Measurements from ENCODE around the gene CEP162.
"Not testable (repeated sequence)": the region's sequence is repeated elsewhere in the genome, so short reads cannot be mapped to it uniquely, and the experiment has no call there.

CEP162 gene, protein sequence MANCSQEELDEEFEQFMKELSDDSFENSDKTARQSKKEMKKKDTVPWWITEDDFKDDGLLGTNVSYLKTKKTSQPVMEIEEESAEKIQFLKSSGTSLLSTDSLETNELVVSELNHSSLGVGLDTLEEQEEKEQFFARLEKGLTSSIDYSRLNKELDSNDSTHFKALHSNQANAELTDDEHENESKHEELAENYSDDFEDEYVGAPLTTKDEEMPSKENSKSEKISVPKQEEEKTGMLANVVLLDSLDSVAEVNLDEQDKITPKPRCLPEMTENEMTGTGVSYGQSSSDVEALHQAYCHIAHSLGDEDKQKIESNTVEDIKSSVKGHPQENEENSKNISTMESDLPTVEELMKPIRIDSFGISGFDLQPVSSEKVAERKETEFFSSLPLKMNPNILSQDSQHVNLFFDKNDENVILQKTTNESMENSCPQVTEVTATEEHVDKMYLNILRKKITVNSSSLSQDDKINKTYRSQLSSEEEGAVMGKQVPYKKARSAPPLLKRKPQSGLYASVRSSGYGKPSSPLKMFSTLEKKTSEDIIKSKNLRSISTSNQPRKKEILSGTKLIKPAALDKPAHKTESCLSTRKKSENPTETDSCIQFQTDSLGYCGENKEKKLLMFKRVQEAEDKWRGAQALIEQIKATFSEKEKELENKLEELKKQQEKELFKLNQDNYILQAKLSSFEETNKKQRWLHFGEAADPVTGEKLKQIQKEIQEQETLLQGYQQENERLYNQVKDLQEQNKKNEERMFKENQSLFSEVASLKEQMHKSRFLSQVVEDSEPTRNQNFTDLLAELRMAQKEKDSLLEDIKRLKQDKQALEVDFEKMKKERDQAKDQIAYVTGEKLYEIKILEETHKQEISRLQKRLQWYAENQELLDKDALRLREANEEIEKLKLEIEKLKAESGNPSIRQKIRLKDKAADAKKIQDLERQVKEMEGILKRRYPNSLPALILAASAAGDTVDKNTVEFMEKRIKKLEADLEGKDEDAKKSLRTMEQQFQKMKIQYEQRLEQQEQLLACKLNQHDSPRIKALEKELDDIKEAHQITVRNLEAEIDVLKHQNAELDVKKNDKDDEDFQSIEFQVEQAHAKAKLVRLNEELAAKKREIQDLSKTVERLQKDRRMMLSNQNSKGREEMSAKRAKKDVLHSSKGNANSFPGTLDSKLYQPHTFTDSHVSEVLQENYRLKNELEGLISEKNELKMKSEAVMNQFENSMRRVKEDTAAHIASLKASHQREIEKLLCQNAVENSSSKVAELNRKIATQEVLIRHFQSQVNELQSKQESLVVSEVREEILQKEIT (N-terminal part only)

DNA sequence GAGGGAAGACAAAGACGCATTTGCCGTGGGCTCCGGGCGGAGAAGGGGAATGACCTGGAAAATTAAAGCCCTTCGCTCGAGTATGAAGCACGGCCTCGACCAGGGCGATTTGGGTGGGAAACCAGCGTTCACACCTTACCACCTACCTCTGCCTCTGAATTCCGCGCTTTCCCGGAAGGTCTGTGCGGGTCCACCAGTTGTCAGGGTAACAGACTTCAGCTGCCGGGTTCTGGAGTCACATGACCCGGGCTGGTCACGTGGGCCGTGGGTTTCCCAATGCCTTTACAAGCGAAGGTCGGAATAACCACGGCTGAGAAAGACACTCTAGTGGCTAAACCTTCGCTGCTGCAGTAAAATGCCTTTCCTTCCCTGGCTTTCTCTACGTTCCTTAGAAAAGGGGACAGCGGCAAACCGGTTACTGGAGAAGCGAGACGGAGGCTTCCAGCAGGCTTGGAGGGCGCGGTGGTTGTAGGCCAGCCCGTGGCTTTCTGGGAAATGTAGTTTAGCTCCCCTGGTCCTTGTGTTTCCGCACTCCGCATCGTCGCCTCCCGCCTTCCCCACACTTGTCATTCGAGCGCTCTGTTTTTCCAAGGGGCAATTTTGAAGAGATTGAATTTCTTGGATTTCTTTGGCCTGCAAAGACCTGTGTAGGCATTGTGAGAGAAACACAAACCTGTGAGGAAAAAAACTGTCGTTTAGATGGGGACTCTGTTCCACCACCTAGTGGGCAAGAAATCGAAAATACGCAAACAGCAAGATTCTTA lies at the start of gene CEP162:
TSS of gene CEP162 (minus strand) at position 210 of the 764 bp plus-strand sequence. CDS start 1,250 bp downstream, outside the sequence.
- peak; percentile 84 for DNase-seq (ENCODE audit: low spot score)

DNA sequence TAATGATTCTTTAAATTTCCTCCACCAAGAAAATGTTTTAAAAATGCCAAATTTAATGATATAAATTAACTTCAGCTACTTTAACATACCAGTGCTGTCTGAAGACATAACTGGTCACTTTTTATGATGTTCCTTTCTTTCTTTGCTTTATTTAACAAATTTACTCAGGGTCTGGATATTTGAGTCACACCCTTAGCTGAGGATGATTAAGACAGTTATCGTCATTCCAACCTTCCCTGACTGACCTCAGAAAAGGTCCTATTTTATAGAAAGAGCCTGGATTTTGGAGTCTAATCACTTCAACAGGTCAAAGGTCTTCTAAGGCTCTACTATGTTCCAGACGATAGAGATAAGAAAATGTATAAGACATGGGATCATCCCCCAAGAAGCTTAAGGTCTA lies 47.4 kb upstream of the CEP162 start:
- DNase-seq (ENCODE audit: low spot score), result no peak

DNA sequence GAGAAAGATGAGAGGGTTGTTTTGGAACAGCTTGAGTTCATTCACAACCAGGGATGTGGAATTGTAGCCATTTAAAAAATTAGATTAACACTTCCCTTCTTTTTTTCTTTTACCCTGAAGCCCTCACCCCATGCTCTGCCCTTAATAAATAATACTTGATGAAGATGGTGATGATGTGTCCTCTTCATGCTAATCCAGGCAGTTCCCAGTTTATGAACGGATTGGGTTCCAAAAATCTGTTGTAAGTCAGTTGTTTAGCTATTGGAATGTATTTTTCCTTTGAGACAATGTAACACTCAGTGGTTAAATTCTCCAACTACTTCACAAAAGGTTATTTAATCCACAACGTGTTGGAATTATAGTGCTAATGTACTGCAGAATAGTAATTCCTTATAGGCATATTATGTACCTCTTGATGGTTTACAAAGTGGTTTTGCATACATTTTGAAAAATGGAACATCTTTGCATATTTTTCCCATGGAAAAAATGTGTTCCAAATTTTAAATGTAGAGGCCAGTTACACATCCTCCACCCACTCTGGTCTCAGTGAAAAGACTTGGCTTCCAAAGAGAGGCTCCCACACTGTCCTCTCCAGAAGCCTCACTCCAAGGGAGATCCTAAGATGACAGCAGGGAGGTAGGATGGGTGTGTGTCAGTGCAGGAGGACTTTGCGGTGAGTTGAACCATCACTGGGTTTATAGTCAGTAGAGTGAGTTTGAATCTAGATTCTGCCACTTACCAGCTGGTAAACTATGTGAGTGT lies 45.8 kb upstream of the CEP162 start:
- DNase-seq (ENCODE audit: low spot score), result no peak

DNA sequence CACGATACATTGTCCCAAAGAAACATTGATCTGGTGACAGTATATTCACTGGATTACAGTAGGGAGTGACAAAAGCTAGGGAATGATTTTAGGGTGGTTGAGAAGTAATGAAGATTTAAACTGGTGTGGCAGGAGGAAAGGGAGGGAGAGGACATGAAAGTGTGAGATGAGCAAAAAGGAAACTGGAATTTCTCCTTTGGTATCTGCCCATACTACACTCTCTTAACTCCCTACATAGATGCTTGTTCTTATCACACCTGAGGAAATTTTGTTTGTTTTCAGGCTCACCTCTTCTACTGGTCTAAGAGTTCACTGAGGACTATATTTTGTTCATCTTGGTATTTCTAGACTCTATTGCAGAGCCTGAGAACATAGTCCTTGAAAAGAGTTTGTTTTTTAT lies 44.9 kb upstream of the CEP162 start:
- no peak for DNase-seq (ENCODE audit: low spot score)

DNA sequence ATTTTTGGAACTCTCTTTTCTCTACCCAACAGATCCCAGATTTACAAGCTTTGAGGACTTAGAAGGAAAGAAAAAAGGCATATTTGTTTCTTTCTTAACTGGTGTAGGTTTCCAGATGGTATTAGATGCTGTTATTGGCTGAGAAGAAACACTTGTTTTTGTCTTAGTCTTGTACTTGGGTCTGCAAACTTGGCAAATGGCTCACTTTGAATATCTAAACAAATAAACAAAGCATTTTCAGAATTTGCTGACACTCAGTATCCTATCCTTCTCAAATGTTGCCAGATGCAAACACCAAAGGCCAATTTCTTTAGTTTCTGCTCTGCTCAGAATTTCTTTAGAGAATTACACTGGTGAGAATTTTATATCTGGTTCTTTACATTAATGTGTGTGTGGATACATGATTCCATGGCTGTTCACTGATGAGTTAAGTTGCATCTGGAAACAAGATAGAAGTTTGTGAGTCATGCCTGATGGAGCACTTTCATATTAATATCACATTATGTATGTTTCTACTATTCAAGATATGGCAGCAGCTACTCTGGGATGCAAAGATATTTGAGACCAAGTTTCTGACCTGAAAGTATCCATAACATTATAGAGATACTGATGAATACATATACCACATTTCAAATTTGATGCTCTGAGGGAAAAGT lies 43.7 kb upstream of the CEP162 start:
- DNase-seq (ENCODE audit: low spot score), result no peak

DNA sequence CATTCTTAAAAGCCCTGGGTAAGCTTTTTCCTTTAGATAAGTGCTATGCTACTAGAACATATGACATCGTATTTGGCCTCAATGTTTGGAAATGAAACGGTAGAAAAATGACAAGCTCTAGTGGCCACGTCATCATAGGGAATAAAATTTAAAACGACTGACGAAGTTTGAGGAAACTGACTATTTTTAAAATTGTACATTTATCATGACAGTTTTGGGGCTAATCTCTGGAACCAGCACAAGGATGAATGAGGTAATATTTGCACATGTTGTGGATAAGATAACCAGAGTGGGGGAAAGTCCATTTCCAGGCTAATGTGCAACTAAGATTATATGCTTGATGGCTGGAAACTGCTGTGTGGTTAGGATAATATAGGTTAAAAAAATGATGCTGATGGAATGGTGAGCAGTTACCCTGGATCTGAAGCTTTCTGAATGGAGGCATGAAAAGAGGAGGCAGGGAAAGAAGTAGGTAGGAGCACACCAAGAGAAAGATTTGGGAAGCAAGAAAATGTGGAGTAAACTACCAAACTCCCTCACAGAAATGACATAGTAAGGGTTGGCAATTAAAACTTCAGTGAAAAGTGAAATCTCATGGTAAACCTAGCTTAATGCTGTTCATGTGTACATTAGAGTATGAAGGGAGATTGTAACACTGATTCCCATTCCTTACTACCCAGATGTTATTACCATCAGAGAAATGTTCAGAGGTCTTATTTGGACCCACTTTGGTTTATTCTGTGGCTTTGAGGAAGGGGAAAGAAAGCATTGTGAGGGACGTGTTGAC lies 42.7 kb upstream of the CEP162 start:
- DNase-seq (ENCODE audit: low spot score), result no peak

DNA sequence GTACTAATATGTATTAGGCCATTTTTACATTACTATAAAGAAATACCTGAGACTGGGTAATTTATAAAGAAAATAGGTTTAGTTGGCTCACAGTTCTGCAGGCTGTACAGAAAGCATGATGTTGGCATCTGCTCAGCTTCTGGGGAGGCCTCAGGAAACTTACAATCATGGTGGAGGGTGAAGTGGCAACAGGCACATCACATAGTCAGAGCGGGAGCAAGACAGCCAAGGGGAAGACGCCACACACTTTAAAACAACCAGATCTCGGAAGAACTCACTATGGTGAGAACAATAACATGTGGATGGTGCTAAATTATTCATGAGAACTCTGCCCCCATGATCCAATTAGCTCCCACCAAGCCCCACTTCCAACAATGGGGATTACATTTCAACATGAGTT lies 41.3 kb upstream of the CEP162 start:
- no peak for DNase-seq (ENCODE audit: low spot score)

DNA sequence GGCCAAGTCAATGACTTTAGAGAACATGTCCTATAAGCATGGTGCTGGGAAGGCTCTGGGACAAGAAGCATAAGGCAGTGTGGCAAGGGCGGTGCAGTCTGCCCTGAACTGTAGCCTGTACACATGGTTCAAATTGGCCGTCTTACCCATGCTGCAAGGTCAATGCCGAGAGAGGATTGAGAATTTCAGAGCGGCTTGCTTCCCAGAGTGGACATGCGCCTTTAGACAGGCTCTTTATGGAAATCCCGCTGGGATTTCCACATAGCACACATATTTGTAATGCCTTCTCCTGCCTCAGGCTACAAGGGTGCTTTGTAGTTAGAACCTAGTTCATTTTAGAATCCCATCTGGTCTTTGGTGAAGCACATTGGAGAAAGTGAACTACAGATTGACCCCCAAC lies 36.1 kb upstream of the CEP162 start:
- DNase-seq (ENCODE audit: low spot score), result no peak

DNA sequence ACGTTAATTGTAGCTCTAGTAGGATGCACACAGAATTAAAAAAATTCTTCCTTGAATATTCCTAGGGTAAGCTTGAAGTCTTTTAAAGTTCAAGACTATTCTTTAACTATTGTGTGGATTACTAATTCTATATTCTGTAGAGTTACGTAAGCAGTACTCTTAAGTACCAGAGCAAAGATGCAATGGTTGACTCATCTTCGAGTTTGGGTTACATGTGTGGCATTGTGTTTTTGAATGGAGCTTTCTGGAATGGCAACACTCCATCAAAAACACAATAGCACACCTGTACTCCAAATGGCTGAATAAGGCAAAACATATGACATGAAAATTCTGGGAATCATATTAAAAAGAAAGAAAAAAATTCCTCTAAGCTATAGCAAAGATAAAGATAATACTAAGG lies 33.5 kb upstream of the CEP162 start:
- DNase-seq (ENCODE audit: low spot score), result no peak

DNA sequence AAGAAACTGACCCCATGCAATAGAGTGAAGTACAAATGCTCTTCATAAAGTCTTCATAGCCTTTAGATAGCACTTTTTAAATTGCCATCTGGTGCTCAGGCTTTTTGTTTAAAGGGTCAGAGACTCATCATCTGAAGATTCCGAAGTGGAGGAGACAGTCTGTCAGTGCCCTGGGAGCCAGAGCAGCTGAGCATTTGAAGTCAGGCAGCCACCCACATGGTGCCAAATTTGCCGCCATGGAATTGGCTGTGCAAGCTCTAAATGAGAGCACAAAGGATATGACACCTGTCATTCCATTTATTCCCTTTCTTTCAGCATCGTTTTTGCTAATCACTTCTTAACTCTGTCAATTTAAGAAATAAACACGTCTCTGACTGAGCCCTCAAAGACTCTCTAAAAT lies 32.8 kb upstream of the CEP162 start:
- DNase-seq (ENCODE audit: low spot score), result no peak

DNA sequence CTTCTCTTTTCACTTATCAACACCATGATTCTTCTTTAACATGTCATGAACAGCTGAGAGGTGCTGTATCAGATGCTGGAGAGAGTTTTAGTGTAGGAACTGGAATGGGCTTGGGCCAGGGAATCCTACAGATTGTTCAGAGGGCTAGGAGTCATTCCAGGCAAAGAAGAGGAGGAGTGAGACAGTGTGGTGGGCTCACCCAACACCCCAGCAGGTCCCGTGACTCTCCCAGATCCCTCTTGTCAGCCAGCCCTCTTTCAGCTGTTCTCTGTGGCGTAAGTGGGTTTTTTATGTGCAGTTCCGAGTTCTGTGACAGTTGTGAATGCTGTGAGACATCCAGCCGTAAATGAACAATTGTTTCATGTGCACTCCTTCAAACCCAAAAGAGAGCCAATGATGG lies 31.4 kb upstream of the CEP162 start:
- no peak for DNase-seq (ENCODE audit: low spot score)

DNA sequence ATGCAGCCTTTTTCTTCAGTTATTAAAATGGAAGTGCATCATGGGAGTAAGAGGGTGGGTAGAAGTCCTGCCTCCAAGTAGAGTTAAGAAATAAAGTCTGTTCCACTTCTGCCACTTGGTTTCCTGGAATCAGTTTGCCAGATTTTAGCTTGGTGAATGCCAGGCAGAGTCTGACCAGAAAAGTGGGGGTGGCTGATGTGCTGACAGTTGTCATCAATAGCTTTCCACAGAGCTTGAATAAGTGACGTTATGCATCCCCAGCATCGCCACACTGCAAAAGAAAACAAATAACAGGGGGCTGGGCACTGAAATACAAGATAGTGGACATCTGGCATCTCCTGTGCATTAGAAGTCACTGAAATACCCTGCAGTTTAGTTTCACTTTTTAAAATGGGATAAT lies 30.8 kb upstream of the CEP162 start:
- DNase-seq (ENCODE audit: low spot score), result no peak

DNA sequence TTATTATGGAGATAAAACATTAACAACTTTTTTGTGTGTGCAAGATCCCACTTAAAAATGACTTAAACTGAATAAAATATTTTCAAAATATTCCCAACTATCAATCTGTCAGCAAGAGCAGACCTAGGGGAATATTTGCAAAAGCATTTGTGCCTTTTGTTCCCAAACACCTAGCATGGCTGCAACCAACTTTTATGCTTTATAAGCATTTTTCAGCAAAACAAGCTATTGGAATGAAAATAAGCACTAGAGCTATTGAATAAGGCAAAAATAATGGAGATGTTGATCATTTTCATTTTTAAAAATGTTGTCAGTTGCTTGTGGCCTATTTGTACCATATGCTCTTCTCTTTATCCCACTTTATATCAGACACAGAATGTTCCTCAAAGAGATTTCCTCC lies 28.2 kb upstream of the CEP162 start:
- DNase-seq (ENCODE audit: low spot score), result no peak

DNA sequence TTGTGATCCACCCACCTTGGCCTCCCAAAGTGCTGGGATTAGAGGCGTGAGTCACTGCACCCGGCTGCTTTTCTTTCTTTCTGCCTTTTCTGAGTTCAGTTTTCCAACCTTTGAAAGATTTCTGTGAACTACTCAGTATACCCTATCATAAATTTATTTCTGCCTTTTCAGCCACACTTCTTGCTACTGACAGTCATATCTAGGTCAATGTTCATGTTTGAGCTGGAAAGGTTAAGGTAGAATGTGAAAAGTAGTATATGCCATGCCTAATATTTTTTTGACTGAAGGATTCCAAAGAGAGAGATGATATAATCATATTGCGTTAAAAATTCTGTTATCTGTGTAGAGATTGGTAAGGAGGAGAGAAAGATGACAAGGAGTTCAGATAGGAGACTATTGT lies 25.9 kb upstream of the CEP162 start:
- DNase-seq (ENCODE audit: low spot score), result no peak

DNA sequence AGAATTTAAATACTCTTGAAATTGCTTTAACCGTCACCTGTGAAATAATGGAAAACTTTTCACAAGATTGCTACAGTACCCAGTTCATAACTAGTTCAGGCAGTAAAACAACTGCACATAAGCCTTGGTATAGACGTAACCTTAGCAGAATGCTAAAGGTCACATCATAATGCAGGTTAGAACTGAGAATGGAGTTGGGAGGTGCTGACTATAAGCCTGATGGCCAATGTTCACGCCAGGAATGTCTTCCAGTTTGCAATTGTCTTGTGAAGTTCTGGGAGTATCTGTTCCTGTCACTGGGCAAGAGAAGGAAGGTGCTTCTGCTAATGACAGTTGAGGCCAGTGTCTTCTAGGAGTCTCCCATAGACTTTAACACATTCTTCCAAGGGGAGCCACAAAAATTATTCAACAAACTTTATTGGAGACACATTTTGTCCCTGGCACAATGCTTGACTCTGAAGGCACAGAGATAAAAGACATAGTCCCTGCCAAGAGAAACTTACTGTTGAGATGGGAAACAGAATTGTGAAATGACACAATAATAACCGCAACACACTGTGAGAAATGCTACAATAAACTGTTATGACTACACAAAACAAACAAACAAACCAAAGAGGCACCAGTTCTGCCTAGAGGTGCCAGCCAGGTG lies 24.6 kb upstream of the CEP162 start:
- no peak for DNase-seq (ENCODE audit: low spot score)

DNA sequence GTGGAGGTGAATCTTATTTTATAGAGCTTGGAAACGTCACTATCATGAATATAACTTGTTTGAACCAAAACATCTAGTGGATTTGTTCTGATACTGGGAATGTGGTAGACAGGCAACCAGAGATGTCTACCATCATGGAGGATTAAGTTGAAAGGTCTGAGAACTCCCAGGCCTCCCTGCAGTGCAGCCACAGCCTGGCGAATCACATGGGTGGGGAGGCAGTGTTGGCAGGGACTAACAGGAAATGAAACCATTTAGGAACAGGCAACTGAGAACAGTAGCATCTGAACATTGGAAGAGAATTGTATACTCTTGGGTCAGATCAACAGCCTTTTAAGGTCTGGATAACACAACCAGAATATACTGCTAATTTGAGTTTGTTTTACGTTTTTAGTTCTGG lies 22.3 kb upstream of the CEP162 start:
- DNase-seq (ENCODE audit: low spot score), result peak; percentile 7

DNA sequence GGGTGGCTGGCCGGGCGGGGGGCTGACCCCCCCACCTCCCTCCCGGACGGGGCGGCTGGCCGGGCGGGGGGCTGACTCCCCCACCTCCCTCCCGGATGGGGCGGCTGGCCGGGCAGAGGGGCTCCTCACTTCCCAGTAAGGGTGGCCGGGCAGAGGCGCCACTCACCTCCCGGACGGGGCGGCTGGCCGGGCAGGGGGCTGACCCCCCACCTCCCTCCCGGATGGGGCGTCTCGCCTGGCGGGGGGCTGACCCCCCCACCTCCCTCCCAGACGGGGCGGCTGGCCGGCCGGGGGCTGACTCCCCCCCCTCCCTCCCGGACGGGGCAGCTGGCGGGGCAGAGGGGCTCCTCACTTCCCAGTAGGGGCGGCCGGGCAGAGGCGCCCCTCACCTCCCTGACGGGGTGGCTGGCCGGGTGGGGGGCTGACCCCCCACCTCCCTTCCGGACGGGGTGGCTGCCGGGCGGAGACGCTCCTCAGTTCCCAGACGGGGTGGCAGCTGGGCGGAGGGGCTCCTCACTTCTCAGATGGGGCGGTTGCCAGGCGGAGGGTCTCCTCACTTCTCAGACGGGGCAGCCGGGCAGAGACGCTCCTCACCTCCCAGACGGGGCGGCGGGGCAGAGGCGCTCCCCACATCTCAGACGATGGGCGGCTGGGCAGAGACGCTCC lies 17.1 kb upstream of the CEP162 start:
- DNase-seq (ENCODE audit: low spot score), result not testable (repeated sequence)

DNA sequence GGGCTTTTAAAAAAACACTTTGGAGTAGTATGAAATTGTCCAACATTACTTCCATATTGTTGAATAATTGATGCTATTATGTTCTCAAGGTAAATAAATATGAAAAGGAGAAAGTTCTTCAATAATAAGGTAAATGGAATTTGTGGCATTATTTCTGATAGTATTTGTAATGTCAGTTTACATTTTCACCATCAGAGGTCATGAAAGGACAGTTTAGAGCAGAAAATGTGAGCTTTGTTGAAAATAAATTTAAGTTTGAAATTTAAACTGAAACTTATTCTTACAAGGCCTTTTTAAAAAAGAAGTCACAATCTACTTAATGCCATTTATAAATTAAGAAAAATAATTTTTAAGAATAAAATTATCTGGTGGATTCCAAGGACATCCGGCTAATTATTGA lies 15.8 kb upstream of the CEP162 start:
- no peak for DNase-seq (ENCODE audit: low spot score)
